GM19043 (cell line): ENCODE data around the gene TREML2.
"Not testable (repeated sequence)": the region's sequence is repeated elsewhere in the genome, so short reads cannot be mapped to it uniquely, and the experiment has no call there.

Source experiments
- ATAC-seq: cut with Tn5 transposase; IDR thresholded peaks from one replicate; pipeline ENCODE4 v1.9.1; 2021; ENCODE audit warnings: low read depth; ENCODE audit not compliant: unreplicated experiment

Gene TREML2

GRCh38 chr6:41200901-41201763 lies at the start of gene TREML2:
Gene TREML2, minus strand, starts transcription at chr6:41201149. Its CDS starts 141 bp downstream, at chr6:41201008.
- peak; percentile 39 for ATAC-seq

GRCh38 chr6:41247882-41248705 lies 47.1 kb upstream of the TREML2 start:
- ATAC-seq = no peak

- no peak for ATAC-seq
Observed at GRCh38 chr6:41247288-41247865, 46.4 kb upstream of the TREML2 start.

GRCh38 chr6:41246529-41246928 lies 45.6 kb upstream of the TREML2 start:
- not testable (repeated sequence) for ATAC-seq

- no peak for ATAC-seq
Observed at GRCh38 chr6:41239467-41240159, 38.7 kb upstream of the TREML2 start.

GRCh38 chr6:41237128-41237527 lies 36.2 kb upstream of the TREML2 start:
- ATAC-seq = no peak

- no peak for ATAC-seq
Observed at GRCh38 chr6:41236276-41236675, 35.3 kb upstream of the TREML2 start.

- ATAC-seq = no peak
Observed at GRCh38 chr6:41232667-41233066, 31.7 kb upstream of the TREML2 start.

GRCh38 chr6:41231246-41231645 lies 30.3 kb upstream of the TREML2 start:
- no peak for ATAC-seq

GRCh38 chr6:41229721-41230120 lies 28.8 kb upstream of the TREML2 start:
- no peak for ATAC-seq

GRCh38 chr6:41228616-41229015 lies 27.7 kb upstream of the TREML2 start:
- ATAC-seq = no peak

GRCh38 chr6:41228096-41228495 lies 27.1 kb upstream of the TREML2 start, which contains the start of gene TREML4:
Gene TREML4, plus strand, starts transcription at chr6:41228349. Its CDS starts 79 bp downstream, at chr6:41228428.
- ATAC-seq = no peak

GRCh38 chr6:41226752-41227151 lies 25.8 kb upstream of the TREML2 start:
- no peak for ATAC-seq

- ATAC-seq = no peak
Observed at GRCh38 chr6:41224800-41225199, 23.9 kb upstream of the TREML2 start.

- no peak for ATAC-seq
Observed at GRCh38 chr6:41222513-41222912, 21.6 kb upstream of the TREML2 start.

GRCh38 chr6:41222045-41222444 lies 21.1 kb upstream of the TREML2 start:
- no peak for ATAC-seq

- no peak for ATAC-seq
Observed at GRCh38 chr6:41216616-41217015, 15.7 kb upstream of the TREML2 start.

- no peak for ATAC-seq
Observed at GRCh38 chr6:41215777-41216176, 14.8 kb upstream of the TREML2 start.

GRCh38 chr6:41214559-41215238 lies 13.8 kb upstream of the TREML2 start:
- ATAC-seq = no peak
